AG04449 (cell line): ENCODE data around the gene ZFHX2.
A peak's percentile ranks its signal among the peaks of the same experiment; 100 is the strongest.

Experiments
- CTCF ChIA-PET: fragments of 350-600 bp; formaldehyde crosslinking; extraction: SDS; loops from one replicate; lab custom pipeline; 2021; ENCODE audit warnings: antibody characterized with exemption; lab: Yijun Ruan, JAX
- POLR2A ChIA-PET: fragments of 400-600, 350-600 bp; formaldehyde crosslinking; extraction: SDS; loops from one replicate; lab custom pipeline; 2020; ENCODE audit warnings: antibody characterized with exemption, inconsistent platforms; lab: Yijun Ruan, JAX
- DNase-seq: peaks from one replicate; pipeline ENCODE4 v3.0.0-alpha.2; 2010; ENCODE audit warnings: low read depth, low spot score
- H3K4me3 ChIP-seq: 2 replicates; pipeline ENCODE4 v1.5.1; 2011; ENCODE audit warnings: low read depth, mild to moderate bottlenecking, control low read depth, low read length
- TF ChIP-seq, protein P1 (sequence below): IDR thresholded peaks from one replicate; pipeline ENCODE4 v1.5.1; 2011; ENCODE audit warnings: mild to moderate bottlenecking, moderate library complexity, low read length, control low read depth, inconsistent platforms; ENCODE audit not compliant: insufficient read depth; ENCODE audit errors: missing control alignments

ZFHX2 gene

DNA sequence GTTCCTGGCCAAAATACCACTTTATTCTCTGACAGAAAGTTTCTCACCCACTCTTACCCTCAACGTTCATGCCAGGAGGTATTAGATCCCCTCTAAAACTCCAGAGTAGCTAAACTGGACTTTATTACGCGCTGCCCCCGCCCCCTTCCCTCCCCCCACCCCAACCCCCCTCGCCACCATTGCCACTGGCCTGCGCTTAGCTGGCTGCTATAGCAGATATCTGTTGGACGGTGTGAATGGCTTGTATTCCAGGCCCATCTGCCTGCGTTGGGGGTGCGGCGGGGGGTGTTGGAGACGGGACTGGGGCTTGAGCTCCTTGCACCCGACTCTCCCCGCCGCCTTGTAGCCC, 3.9 kb upstream of the ZFHX2 start:
- TF ChIP-seq, protein P1, sequence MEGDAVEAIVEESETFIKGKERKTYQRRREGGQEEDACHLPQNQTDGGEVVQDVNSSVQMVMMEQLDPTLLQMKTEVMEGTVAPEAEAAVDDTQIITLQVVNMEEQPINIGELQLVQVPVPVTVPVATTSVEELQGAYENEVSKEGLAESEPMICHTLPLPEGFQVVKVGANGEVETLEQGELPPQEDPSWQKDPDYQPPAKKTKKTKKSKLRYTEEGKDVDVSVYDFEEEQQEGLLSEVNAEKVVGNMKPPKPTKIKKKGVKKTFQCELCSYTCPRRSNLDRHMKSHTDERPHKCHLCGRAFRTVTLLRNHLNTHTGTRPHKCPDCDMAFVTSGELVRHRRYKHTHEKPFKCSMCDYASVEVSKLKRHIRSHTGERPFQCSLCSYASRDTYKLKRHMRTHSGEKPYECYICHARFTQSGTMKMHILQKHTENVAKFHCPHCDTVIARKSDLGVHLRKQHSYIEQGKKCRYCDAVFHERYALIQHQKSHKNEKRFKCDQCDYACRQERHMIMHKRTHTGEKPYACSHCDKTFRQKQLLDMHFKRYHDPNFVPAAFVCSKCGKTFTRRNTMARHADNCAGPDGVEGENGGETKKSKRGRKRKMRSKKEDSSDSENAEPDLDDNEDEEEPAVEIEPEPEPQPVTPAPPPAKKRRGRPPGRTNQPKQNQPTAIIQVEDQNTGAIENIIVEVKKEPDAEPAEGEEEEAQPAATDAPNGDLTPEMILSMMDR: no peak
- no peak for DNase-seq
- CTCF ChIA-PET: interaction anchor here (0.7 to 19.3 kb wide), 4 partner anchors 12 to 74 kb away, joined by 3 to 910 read pairs (median 10); partner anchors contain the start of gene AP1G2
- POLR2A ChIA-PET: interaction anchor here (0.7 to 1.2 kb wide), 3 partner anchors 12 to 77 kb away, joined by 3 to 5 read pairs (median 5); partner anchors contain the start of gene AP1G2
- H3K4me3 ChIP-seq: peak overlapping the region; percentile 82

DNA sequence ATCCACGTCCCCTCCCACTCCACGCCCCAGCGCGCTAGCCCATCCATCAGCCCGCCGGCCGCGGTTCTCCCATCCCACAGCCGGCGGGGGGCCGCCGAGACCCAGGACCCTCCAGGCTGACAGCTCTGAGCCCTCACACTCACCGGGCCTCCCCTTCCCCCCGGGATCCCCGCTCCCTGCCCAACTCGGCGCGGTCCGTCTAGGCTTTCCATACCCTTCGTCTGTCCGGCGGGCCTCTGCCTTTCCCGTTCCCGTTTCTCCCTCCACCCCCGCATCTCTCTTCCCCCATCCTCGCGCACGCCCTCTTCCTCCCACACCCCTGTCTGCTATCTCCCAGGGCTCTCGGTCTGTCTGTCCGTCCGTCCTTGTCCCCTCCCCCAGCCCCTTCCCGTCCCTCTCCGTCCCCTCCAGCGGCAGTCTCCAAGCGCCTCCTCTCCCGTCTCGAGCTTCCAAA, 726 bp downstream of the ZFHX2 start:
- ChIA-PET CTCF (interaction anchor here (1.8 to 7.4 kb wide), 3 partner anchors 9 to 16 kb away, joined by 4 to 97 read pairs (median 26); no protein-coding TSS in a partner anchor), POLR2A (interaction anchor here (0.7 kb wide), 1 partner anchor 25 kb away, joined by 3 read pairs; no protein-coding TSS in a partner anchor)
- TF ChIP-seq, protein P1: no peak
- no peak for DNase-seq
- peak overlapping the region; percentile 64 for H3K4me3 ChIP-seq

DNA sequence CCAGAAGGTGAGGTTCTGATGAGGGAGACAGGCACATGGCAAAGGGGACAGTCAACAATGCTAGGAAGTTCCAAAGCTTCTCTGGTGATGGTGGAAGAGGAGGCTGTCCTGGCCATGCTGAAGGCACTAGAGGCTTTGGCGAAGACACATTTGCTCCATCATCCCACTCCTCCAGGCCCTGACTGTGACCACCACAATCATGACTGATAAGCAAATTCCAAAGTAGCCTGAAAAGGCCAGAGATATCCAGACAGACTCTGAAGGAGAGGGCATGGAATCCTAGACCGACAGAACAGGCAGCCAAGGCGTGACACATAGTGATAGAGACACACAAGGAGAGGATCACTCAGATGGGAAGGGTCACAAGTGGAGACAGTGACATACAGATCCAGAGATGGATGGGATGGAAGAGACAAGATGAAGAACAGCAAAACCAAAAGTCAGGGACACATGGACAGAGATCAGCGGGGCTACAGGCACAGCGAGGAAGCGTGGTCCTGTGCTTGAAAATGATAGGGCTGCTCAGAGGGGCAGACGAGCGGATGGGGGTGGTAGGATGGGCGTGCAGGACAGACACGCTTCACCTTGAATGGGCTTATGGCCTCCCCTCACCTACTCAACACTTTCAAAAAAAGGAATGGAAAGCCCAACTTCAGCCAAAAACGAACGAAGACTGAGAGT, 1.3 kb downstream of the ZFHX2 start:
- ChIA-PET CTCF (interaction anchor here (1.0 to 7.4 kb wide), 6 partner anchors 10 to 75 kb away, joined by 3 to 97 read pairs (median 6); no protein-coding TSS in a partner anchor), POLR2A (interaction anchor here (0.7 kb wide), 1 partner anchor 24 kb away, joined by 3 read pairs; no protein-coding TSS in a partner anchor)
- peak overlapping the region; percentile 64 for H3K4me3 ChIP-seq
- no peak for DNase-seq
- TF ChIP-seq, protein P1: no peak

DNA sequence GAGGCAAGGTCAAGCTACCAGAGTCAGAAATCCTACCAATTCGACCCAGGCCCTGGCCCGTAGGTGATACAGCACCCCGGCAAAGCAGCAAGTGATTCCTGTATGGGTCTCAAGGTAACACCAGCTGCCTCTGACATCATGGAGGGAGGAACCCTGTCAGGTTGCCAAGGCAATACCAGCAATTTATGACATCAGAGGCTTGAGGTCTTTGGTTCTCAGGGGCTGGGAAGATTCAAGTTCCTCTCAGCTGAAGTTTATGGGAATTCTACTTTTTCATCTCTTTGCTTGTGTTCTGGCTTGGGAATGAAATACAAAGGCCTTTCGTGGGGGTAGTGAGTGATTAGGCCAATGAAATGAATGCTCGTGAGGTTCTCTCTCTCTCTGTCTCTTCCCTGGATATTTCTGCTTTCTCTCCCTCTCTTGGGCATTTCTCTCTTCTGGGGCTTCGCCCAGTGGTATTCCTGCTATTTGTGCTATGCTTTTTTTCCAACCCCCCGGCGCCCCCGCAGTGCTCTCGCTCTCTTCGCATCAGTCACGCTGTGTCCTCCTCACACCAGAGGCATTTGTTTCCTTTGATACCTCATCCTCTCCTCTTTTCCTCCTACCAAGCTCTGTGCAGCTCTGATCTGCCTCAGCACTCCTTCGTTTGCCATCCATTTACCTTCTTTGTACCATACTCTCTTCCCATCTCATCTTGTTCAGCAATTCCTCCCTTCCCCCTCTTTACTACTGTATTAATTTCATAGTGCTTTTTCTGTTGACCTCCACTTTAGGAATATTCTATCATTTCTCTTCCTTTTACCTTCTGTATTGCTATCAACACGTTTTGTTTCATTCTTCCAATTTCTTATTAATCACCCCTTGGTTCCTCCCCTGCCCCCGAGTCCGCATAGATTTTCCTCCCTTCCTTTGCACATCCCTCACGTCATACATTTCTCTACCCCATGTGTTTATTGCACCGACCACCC, 2.9 kb downstream of the ZFHX2 start:
- DNase-seq: peak; percentile 49
- H3K4me3 ChIP-seq: no peak overlapping the region
- ChIA-PET CTCF (interaction anchor here (1.0 to 7.4 kb wide), 7 partner anchors 9 to 73 kb away, joined by 3 to 97 read pairs (median 4); no protein-coding TSS in a partner anchor), POLR2A (no interaction called here)
- TF ChIP-seq, protein P1: no peak

DNA sequence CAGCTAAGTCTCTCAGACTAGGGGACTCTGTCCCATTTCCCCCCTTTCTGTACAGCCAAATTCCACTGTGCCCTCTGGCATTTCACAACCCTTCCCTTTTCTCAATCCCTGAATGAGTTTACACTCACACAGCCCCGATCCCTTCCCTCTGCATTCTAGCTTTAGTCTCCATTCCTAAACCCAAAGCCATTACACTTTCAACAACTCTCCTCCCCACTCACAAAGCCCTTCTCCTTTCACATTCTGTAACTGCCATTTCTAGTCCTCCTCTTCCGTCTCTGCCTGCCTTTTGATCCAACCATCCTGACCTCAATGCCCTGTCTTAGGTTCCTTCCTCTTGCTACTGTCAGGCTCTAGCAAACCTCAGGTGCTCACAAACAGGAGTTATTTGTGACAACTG, 3.6 kb downstream of the ZFHX2 start:
- POLR2A ChIA-PET: no interaction called here
- no peak for DNase-seq
- H3K4me3 ChIP-seq: no peak overlapping the region
- CTCF ChIA-PET: interaction anchor here (4.8 to 7.4 kb wide), 2 partner anchors 8 to 12 kb away, joined by 26 to 97 read pairs; no protein-coding TSS in a partner anchor
- TF ChIP-seq, protein P1: no peak
